Midbrain (tissue), 1 donor: ENCODE data around the gene CNPPD1.

Experiments used
- DNase-seq: peaks from one replicate; lab custom pipeline; 2025; lab: John Stamatoyannopoulos, UW

The CNPPD1 gene

GRCh38 chr2:219176818-219177551 lies at the start of gene CNPPD1:
CNPPD1 (minus strand) TSS chr2:219176925; CDS start chr2:219176828, 97 bp downstream.
- DNase-seq: peak; percentile 90

- DNase-seq: no peak
Observed at GRCh38 chr2:219225350-219225749, 48.6 kb upstream of the CNPPD1 start.

GRCh38 chr2:219223831-219224610 lies 47.3 kb upstream of the CNPPD1 start:
- DNase-seq: no peak

- DNase-seq: no peak
Observed at GRCh38 chr2:219221957-219222518, 45.3 kb upstream of the CNPPD1 start.

GRCh38 chr2:219220652-219221402 lies 44.1 kb upstream of the CNPPD1 start:
- DNase-seq: no peak

- DNase-seq: no peak
Observed at GRCh38 chr2:219219784-219220532, 43.2 kb upstream of the CNPPD1 start.

GRCh38 chr2:219218732-219219701 lies 42.3 kb upstream of the CNPPD1 start, which contains the start of gene ABCB6:
ABCB6 (minus strand) TSS chr2:219218958; CDS start chr2:219218673, 285 bp downstream.
- peak; percentile 97 for DNase-seq

- peak; percentile 85 for DNase-seq
Observed at GRCh38 chr2:219218217-219218731, 41.5 kb upstream of the CNPPD1 start.

- DNase-seq: no peak
Observed at GRCh38 chr2:219216535-219216915, 39.8 kb upstream of the CNPPD1 start.

GRCh38 chr2:219215871-219216534 lies 39.3 kb upstream of the CNPPD1 start:
- DNase-seq: no peak

- no peak for DNase-seq
Observed at GRCh38 chr2:219214786-219215185, 38.1 kb upstream of the CNPPD1 start.

GRCh38 chr2:219214141-219214540 lies 37.4 kb upstream of the CNPPD1 start:
- no peak for DNase-seq

- no peak for DNase-seq
Observed at GRCh38 chr2:219213486-219214071, 36.9 kb upstream of the CNPPD1 start.

GRCh38 chr2:219213026-219213415 lies 36.3 kb upstream of the CNPPD1 start:
- DNase-seq: no peak

- no peak for DNase-seq
Observed at GRCh38 chr2:219210886-219211362, 34.2 kb upstream of the CNPPD1 start.

GRCh38 chr2:219210196-219210885 lies 33.6 kb upstream of the CNPPD1 start:
- no peak for DNase-seq

- DNase-seq: no peak
Observed at GRCh38 chr2:219209236-219210195, 32.8 kb upstream of the CNPPD1 start.
